Measurements from ENCODE around the gene NRP1.
"Not testable (repeated sequence)": the region's sequence is repeated elsewhere in the genome, so short reads cannot be mapped to it uniquely, and the experiment has no call there.

NRP1 gene

GRCh38 chr10:33142295-33142694 lies 192.2 kb downstream of the NRP1 start:
- no peak for DNase-seq

- no peak for DNase-seq
These were observed 193.2 kb downstream of the NRP1 start for GRCh38 chr10:33141251-33141650.

GRCh38 chr10:33139181-33139646 lies 195.3 kb downstream of the NRP1 start:
- DNase-seq, result no peak

GRCh38 chr10:33138686-33139085 lies 195.8 kb downstream of the NRP1 start:
- not testable (repeated sequence) for DNase-seq

GRCh38 chr10:33137356-33138005 lies 197.0 kb downstream of the NRP1 start:
- DNase-seq, result no peak

- DNase-seq, result no peak
These were observed 197.7 kb downstream of the NRP1 start for GRCh38 chr10:33136781-33137180.

- no peak for DNase-seq
These were observed 198.2 kb downstream of the NRP1 start for GRCh38 chr10:33136271-33136670.

GRCh38 chr10:33134011-33134751 lies 200.3 kb downstream of the NRP1 start:
- DNase-seq, result peak; percentile 3

GRCh38 chr10:33133557-33133956 lies 200.9 kb downstream of the NRP1 start:
- DNase-seq, result no peak

- DNase-seq, result no peak
These were observed 201.8 kb downstream of the NRP1 start for GRCh38 chr10:33132626-33133025.

- DNase-seq, result no peak
These were observed 204.5 kb downstream of the NRP1 start for GRCh38 chr10:33129996-33130386.

GRCh38 chr10:33129141-33129995 lies 205.1 kb downstream of the NRP1 start:
- DNase-seq, result no peak

- no peak for DNase-seq
These were observed 206.8 kb downstream of the NRP1 start for GRCh38 chr10:33127622-33128021.
